Endothelial cell of umbilical vein (primary cell): ENCODE results near the gene UNC93B1. TPM values are rescaled to one million over a fixed set of nuclear protein-coding genes. Genes with fewer than 3 reads are reported as not detected.

Source experiments
- BruUV-seq: library from RNA; stranded (reverse); fragments of 400-500 nt; replicated peaks from 2 replicates; lab custom pipeline; 2021; lab: Mats Ljungman, UMichigan
- CTCF ChIA-PET: fragments of 300-600, 350-600 bp; sonication (Branson Sonifier 250); formaldehyde crosslinking; loops from one replicate; lab custom pipeline; 2021; ENCODE audit warnings: antibody characterized with exemption, inconsistent platforms; lab: Charles Lee
- POLR2A ChIA-PET: fragments of 300-600, 350-600 bp; sonication (Branson Sonifier 250); formaldehyde crosslinking; loops from one replicate; lab custom pipeline; 2021; ENCODE audit warnings: antibody characterized with exemption, inconsistent platforms; lab: Charles Lee
- DNase-seq: peaks from one replicate; pipeline ENCODE4 v3.0.0-alpha.2; 2011; ENCODE audit warnings: low read depth, low spot score
- FAIRE-seq: peaks from 2 replicates; lab custom pipeline; 2011; peaks lifted over from hg19 to GRCh38; lab: Jason Lieb, UNC
- H2AFZ ChIP-seq: 2 replicates; pipeline ENCODE4 v1.6.0; 2012; ENCODE audit warnings: low read depth, low read length, control low read depth, inconsistent platforms
- H3K27ac ChIP-seq: 2 replicates; pipeline ENCODE4 v1.5.1; 2011; ENCODE audit warnings: low read depth, mild to moderate bottlenecking, control low read depth, low read length, moderate library complexity; ENCODE audit not compliant: insufficient read depth
- H3K27me3 ChIP-seq, 2 experiments: 2 replicates each; pipeline versions ENCODE4 v1.6.0 to v1.6.1; 2011; ENCODE audit warnings: low read length in 2 of 2, mixed read lengths in 1 of 2; ENCODE audit not compliant: control insufficient read depth in 2 of 2, insufficient read depth in 2 of 2
- H3K36me3 ChIP-seq, 2 experiments: 2 replicates in 1 of 2; 3 replicates in 1 of 2; pipeline ENCODE4 v1.5.1; 2011; ENCODE audit warnings: low read length in 2 of 2, mild to moderate bottlenecking in 1 of 2, moderate library complexity in 1 of 2; ENCODE audit not compliant: control insufficient read depth in 2 of 2, insufficient read depth in 2 of 2; ENCODE audit errors: extremely low read depth in 1 of 2
- H3K4me1 ChIP-seq: 3 replicates; pipeline ENCODE4 v1.5.1; 2011; ENCODE audit warnings: mild to moderate bottlenecking, low read length; ENCODE audit not compliant: control insufficient read depth, insufficient read depth; ENCODE audit errors: extremely low read depth
- H3K4me2 ChIP-seq: 2 replicates; pipeline ENCODE4 v1.6.1; 2011; ENCODE audit warnings: low read length, control low read depth, mixed read lengths; ENCODE audit not compliant: insufficient read depth
- H3K4me3 ChIP-seq, 3 experiments: fragments of 200-600 bp in 1 of 3; sonication (generic), shearing (Covaris generic) in 1 of 3; replicated peaks in 1 of 3; 2 replicates each; pipeline ENCODE4 v1.5.1; 2011 to 2016; ENCODE audit warnings: control low read depth in 3 of 3, low read length in 3 of 3, mild to moderate bottlenecking in 2 of 3, inconsistent platforms in 1 of 3, low read depth in 1 of 3, moderate library complexity in 1 of 3; ENCODE audit not compliant: insufficient read depth in 1 of 3
- H3K79me2 ChIP-seq: 2 replicates; pipeline ENCODE4 v1.6.0; 2012; ENCODE audit warnings: low read length, inconsistent platforms; ENCODE audit not compliant: control insufficient read depth, insufficient read depth
- H3K9ac ChIP-seq: replicated peaks from 2 replicates; pipeline ENCODE3; 2011; ENCODE audit warnings: low read length, control low read depth; ENCODE audit not compliant: insufficient read depth; ENCODE audit errors: extremely low read depth
- H3K9me1 ChIP-seq: replicated peaks from 3 replicates; pipeline ENCODE4 v1.6.0; 2011; ENCODE audit warnings: mild to moderate bottlenecking, low read length; ENCODE audit not compliant: control insufficient read depth, insufficient read depth; ENCODE audit errors: extremely low read depth
- H3K9me3 ChIP-seq: replicated peaks from 2 replicates; pipeline ENCODE4 v1.5.1; 2012; ENCODE audit warnings: low read length, inconsistent platforms; ENCODE audit not compliant: control insufficient read depth, insufficient read depth
- H4K20me1 ChIP-seq: replicated peaks from 2 replicates; pipeline ENCODE3; 2011; ENCODE audit warnings: mild to moderate bottlenecking, low read length; ENCODE audit not compliant: control insufficient read depth, insufficient read depth; ENCODE audit errors: extremely low read depth
- CTCF ChIP-seq, 2 donors: IDR thresholded peaks; 1 replicate in 1 of 2; 2 replicates in 1 of 2; pipeline ENCODE4 v1.5.1; 2011; ENCODE audit warnings: low read length in 2 of 2, mild to moderate bottlenecking in 2 of 2, moderate library complexity in 2 of 2, control low read depth in 1 of 2, inconsistent platforms in 1 of 2, low read depth in 1 of 2; ENCODE audit not compliant: insufficient read depth in 1 of 2; ENCODE audit errors: extremely low read depth in 1 of 2
- EZH2 ChIP-seq: IDR thresholded peaks from 2 replicates; pipeline ENCODE4 v1.6.1; 2012; ENCODE audit warnings: borderline replicate concordance, low read depth, mild to moderate bottlenecking, moderate library complexity, low read length, inconsistent platforms; ENCODE audit not compliant: severe bottlenecking
- FOS ChIP-seq: IDR thresholded peaks from 2 replicates; pipeline ENCODE4 v1.6.1; 2011; ENCODE audit warnings: mild to moderate bottlenecking, low read length, moderate library complexity, borderline replicate concordance; ENCODE audit not compliant: insufficient read depth
- MYC ChIP-seq: IDR thresholded peaks from one replicate; pipeline ENCODE4 v1.6.1; 2011; ENCODE audit warnings: mild to moderate bottlenecking, low read depth, low read length
- POLR2AphosphoS5 ChIP-seq: IDR thresholded peaks from 2 replicates; pipeline ENCODE4 v1.6.1; 2012; ENCODE audit warnings: low read depth, mild to moderate bottlenecking, control low read depth, low read length, moderate library complexity; ENCODE audit not compliant: insufficient read depth
- dilution Hi-C: fragments of 300-500 bp; cut with MboI; formaldehyde crosslinking; loops from one replicate; pipeline ENCODE4 v1.15.0; 2019; ENCODE audit warnings: low sequenced_read_pairs; ENCODE audit not compliant: extremely low pct_ligation_motif_present
- intact Hi-C: fragments of 100-400 bp; cut with micrococcal nuclease; formaldehyde crosslinking; loops from one replicate; pipeline ENCODE4 v1.10.0; 2022
- polyA plus RNA-seq, 4 experiments: library from polyadenylated mRNA; depleted of rRNA in 3 of 4; stranded (reverse) in 3 of 4; unstranded in 1 of 4; fragments of >200 nt; gene quantifications; 2 replicates each; pipeline versions ENCODE4 v1.2.1 to v1.2.3, GENCODE V29; 2011 to 2012; ENCODE audit warnings: missing spikeins in 1 of 4
- total RNA-seq: library from RNA; stranded (reverse); gene quantifications from 2 replicates; pipeline ENCODE4 v1.2.3, GENCODE V29; 2021

UNC93B1 gene
- total and polyA plus RNA-seq, 2 donors (not counting 3 experiments of a cell fraction or from before 2014, with no cell fraction given): 10.6 to 18.9 TPM

GRCh38 chr11:68021167-68021787 is 17.4 kb upstream of the UNC93B1 start:
- H3K4me3 ChIP-seq: no peak overlapping the region
- H3K36me3 ChIP-seq: no peaks in the 10 kb centered on the region
- no peaks in the 10 kb centered on the region for H4K20me1 ChIP-seq
- H3K4me1 ChIP-seq: no peaks in the 10 kb centered on the region
- peak in 1 of 2 donors; percentile 29 for TF ChIP-seq CTCF (IDR thresholded peaks at IDR 0.05; ENCODE audit: extremely low read depth in 1 of 2, insufficient read depth in 1 of 2, low read depth in 1 of 2, low read length in 2 of 2)
- TF ChIP-seq EZH2: no peak
- no peak for TF ChIP-seq MYC
- TF ChIP-seq POLR2AphosphoS5: no peak
- TF ChIP-seq FOS: no peak
- ChIA-PET CTCF (no interaction called here), POLR2A (no interaction called here)
- H2AFZ ChIP-seq: no peak overlapping the region
- H3K27me3 ChIP-seq: no peaks in the 10 kb centered on the region
- no peak overlapping the region for H3K27ac ChIP-seq
- FAIRE-seq: no peak
- no peak for DNase-seq
- H3K9me3 ChIP-seq: no peaks in the 10 kb centered on the region
- no peaks in the 10 kb centered on the region for H3K79me2 ChIP-seq
- no peaks in the 10 kb centered on the region for H3K9me1 ChIP-seq
- BruUV-seq: no TSS peak
- no peak overlapping the region for H3K4me2 ChIP-seq
- H3K9ac ChIP-seq: no peak overlapping the region
- intact Hi-C loops (no loop called here), dilution Hi-C loops (no loop called here)
